HG02943 (cell line): ENCODE results near the gene CYB561D2.

ENCODE experiments used
- ATAC-seq: cut with Tn5 transposase; IDR thresholded peaks from one replicate; pipeline ENCODE4 v1.9.1; 2021; ENCODE audit warnings: mild to moderate bottlenecking, low read depth, moderate library complexity; ENCODE audit not compliant: unreplicated experiment

CYB561D2 gene

GRCh38 chr3:50323092-50323600 lies 27.5 kb upstream of the CYB561D2 start:
- no peak for ATAC-seq

GRCh38 chr3:50323614-50324199 lies 27.0 kb upstream of the CYB561D2 start:
- ATAC-seq, result no peak

DNA sequence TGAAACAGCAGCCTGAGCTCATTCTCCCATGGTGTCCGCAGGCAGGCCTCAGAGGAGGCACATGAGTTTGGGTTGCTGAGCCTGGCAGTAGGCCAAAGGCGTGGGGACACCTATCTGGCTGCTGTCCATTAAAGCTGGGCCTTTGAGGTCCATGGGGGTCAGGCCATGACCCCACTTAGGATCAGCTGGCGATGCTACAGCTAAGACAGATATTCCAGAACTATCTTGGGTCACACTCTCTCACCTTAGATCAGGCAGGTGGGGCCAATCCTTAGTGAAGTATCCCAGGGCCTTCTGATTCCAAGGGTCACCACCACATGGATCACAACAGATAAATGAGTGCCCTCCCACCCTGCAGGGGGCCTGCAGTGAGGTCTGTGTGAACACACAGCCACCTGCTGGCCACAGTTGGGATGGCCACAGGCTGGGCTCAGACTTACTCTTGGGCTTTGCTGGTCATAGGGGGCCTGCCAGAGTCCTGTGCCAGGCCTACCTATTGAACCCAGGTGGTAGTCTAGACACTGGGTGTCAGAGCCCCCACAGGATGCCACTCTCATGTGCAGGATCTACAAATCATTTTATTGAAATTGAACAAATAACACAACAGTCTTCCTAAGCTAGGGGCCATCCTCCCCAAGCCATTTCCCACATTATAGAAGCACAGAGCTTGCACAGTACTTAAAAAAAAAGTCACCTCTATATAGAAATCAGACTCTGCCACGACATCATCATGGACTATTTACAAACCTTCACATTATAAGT lies 26.1 kb upstream of the CYB561D2 start:
- ATAC-seq, result no peak

- ATAC-seq, result no peak
Observed at GRCh38 chr3:50325113-50325480, 25.6 kb upstream of the CYB561D2 start.

DNA sequence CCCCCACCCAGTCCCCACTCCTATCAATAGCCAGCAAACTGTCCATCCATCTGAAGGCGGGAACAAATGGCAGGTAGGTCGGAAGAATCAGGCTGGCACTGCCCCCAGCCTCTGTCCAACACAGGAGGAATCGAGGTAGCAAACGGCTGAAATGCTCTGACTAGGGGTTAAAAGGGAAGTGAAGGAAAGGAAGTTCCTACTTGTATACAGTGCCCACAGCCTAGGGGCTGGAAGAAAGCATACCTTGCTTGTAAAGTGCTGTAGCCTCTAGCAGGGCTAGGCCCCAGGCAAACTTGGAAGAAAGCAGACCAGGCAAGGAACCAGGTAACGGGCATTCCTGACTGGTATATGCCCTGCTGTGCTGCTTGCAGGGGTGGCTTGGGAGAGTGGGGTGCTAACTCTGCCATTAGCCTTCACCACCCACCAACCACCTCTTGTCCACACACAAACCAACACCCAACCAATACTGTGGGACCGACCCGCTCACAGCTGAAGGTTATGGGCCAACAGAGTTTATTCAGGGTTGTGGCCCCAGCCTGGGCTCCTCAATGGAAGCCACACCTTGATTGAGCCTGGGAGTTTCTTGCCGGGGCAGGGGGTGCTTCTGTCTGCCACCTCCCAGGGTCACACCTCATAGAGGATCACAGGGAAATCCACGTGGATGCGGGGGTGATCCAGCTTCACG lies 25.0 kb upstream of the CYB561D2 start:
- no peak for ATAC-seq

GRCh38 chr3:50326182-50326541 lies 24.5 kb upstream of the CYB561D2 start:
- no peak for ATAC-seq

- no peak for ATAC-seq
Observed at GRCh38 chr3:50327129-50327528, 23.5 kb upstream of the CYB561D2 start.

DNA sequence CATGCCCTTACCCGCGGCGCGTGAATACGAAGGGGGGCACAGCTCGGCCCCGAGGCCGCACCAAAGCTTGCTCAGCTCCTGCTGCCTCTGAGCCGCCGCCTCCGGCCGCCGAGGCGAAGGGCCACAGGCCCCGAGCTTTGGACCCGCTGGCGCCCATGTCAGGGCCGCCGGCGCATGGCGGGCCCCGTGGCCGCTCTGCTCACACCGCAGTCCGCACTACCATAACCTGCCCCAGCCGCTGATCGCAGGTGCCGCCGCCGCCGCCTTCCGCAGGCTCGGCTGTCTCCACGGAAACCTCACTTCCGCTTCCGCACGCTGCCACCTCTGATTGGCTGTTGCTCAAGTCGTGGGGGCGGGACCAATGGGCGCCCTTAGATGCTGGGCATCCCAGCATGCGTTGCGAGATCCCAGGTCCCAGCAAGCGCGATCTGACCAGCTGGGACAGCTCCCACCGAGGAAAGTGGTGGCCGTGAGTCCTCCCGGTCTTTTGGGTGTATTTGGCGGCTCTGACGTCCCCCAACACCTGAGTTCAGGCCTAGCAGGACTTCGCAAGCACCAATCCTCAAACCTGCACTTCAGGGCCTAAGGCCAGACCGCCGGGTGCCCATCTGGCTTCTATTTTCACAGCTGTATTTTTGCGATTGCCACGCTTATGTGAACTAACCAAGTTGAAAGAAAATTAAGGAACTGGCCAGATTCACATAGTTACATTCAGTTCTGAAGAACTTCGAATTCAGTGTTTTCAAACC lies 22.5 kb upstream of the CYB561D2 start, which contains the start of gene TUSC2:
TUSC2 (minus strand) TSS at position 281 of the 749 bp plus-strand sequence; CDS start at position 157, 124 bp downstream.
- peak; percentile 87 for ATAC-seq

DNA sequence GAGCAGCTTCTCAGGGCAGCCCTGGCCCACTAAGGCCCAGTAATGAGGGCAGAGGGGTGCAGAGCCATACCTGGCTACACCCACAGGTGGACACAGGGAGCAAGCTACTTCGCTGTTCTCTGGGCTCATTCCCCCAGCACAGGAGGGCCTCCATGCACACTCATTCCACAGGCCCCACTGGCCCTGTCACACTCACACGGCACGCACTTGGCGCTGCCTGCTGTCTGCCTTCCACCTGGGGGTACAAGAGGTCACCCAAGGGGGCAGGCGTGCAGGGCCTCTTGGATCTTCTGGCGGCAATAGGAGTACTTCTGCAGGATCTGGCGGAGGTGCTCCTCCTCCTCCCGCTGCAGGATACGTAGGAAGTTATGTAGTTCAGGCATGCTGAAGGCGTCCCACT lies 20.3 kb upstream of the CYB561D2 start:
- ATAC-seq, result no peak

- no peak for ATAC-seq
Observed at GRCh38 chr3:50331364-50331907, 19.2 kb upstream of the CYB561D2 start.

DNA sequence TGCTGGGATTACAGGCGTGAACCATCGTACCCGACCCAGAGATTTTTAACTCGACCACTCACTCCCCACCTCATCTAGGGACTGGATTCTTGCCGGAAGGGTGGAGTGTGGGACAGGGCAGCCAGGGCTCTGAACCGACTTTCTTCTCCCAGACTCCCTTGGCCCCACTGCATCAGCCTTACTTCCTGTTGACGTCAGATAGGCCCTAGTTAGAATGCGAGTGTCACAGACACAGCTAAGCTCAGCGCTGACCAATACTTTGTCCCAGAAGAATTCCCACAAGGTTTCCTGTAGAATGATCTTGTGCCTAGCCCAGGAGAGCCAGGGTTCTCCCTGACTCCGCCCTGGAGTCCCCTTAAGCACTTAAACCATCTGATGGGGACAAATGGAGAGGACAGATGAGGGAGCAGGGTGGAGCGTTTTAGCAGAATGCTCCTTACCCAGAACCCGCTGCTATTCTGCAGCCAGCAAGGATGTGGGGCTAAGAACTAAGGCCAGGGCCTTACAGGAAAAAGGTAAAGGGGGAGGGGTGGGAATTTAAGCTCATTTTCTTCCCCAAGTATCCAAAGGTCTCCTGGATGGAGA lies 16.8 kb upstream of the CYB561D2 start:
- no peak for ATAC-seq

DNA sequence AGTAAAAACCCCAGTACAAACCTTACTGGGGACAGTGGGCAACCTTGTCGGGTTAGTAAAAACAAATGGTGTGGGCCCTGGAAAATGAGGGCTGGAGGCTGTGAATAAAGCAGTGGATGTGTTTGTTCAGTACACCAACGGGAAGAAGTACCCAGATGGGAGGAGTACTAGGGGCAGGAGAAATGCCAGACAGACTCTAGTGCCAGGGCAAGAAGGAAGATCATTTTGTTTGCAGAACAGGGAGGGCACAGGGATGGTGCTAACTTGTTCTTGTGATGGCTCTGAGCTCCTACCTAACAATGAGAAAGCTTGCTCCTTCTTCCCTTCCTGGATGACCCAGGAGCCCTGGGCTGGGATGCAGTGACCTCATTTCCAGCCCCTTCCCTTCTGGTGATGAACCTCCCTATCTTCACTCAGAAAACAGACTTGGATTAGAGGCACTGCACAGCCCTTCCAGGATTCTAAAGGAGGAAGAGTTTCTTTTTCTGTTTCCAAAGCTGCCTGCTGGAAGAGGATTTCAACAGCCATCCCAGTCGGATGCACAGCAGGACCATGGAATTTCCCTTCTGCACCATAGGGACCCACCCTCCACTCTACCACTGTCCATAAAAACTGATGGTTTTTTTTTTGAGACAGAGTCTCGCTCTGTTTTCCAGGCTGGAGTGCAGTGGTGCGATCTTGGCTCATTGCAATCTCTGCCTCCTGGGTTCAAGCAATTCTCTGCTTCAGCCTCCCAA lies 16.2 kb upstream of the CYB561D2 start:
- no peak for ATAC-seq

- ATAC-seq, result peak; percentile 31
Observed at GRCh38 chr3:50336452-50337174, 14.0 kb upstream of the CYB561D2 start.

DNA sequence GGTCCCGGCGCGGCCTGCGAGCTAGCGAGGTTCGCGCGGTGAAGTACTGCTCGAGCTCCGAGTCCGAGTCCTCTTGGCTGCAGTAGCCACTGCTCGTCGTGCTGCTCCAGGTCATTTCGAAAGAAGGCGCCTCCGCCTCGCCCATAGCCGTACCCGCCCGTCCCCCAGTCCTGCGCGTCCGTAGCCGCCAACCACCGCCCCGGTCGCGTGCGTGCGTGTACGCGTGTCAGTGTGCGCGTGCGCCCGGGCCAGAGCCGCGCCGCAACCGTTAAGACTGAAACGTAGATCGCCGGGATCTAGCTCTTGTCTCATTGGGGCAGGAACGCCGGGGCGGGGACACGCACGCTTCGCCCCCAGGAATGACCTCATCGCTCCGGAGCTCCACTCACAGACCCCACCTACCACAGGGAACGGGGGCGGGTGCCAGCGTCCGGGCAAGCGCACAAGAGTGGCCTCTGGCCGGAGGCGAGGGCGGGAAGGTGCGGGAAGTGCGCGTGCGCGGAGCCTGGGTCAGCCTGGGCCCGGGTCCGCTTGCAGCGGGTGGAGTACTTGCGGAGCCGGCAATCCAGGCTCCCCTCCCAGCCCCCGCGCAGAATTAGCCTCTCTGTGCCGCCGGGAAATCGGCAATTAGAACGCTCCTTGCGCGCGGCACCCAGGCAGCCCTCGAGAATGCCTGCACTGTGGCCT lies 13.3 kb upstream of the CYB561D2 start:
- ATAC-seq, result peak; percentile 72

GRCh38 chr3:50338965-50339364 lies 11.7 kb upstream of the CYB561D2 start:
- no peak for ATAC-seq

DNA sequence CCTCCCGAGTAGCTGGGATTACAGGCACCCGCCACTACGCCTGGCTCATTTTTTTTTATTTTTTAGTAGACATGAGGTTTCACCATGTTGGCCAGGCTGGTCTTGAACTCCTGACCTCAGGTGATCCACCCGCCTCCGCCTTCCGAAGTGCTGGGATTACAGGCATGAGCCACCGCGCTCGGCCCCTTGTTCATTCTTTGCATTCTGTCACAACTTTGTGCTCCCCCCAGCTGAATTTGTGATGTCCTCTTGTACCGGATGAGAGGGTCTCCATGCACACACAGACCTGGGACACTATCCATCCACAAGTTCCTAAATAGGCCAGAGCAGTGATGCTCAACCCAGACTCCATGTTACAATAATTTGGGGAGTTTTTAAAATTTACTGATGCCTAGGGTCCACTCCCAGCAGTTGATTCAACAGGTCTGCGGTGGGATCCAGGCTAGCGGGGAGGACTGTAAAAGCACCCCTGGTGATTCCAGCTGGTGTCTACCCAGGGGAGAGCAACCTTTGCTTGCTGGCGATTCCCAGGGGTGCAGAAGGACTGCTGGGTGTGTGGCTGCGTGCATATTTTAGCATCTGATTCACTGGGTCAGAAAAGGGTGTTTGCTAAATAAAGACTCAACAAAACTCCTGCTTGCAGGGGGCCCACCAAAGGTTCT lies 11.0 kb upstream of the CYB561D2 start:
- no peak for ATAC-seq

DNA sequence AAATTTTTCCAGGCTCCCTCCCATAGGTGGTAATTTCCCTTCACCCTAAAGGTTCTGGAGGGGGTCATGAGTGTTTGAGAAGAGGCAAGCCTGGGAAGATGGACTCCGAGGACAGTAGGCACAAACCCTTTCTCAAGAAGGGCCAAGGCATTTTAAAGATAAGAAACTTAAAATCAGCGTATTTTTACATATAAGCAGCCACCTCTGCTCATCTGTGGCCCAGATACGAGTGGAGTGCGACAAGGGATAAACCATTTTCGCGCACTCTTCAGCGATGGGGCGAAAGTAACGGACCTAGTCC lies 10.6 kb upstream of the CYB561D2 start:
- no peak for ATAC-seq
